ENCODE measurements around the gene DST. TPM values are rescaled to one million over a fixed set of nuclear protein-coding genes. Genes with fewer than 3 reads are reported as not detected.
A peak's percentile ranks its signal among the peaks of the same experiment; 100 is the strongest.
"Not testable (repeated sequence)": the region's sequence is repeated elsewhere in the genome, so short reads cannot be mapped to it uniquely, and the experiment has no call there.

Gene DST
- total and polyA plus RNA-seq, 2 experiments from 2014 or later: 103 to 369 TPM

DNA sequence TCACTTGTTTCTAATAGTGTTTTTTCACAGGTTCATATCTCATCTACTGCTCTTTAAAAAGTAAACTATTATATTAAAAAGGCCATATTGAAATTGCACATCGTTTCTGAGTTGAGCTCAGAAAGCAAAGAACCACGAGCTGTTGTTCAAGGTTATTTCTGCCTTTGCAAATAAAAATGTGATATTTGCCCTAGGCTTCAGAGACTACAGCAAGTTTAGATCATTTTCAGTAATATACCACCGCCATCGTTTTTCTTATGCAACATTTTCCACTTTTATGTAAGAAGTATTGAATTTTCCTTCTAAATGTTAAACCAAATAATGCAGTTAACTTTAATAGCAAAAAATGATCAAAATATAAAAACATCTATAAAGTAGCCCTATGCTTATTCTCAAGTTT lies 71.1 kb downstream of the DST start:
- TF ChIP-seq CTCF (IDR thresholded peaks at IDR 0.05; ENCODE audit: poor library complexity): no peak
- no peak for TF ChIP-seq EZH2 (IDR thresholded peaks at IDR 0.05; ENCODE audit: borderline replicate concordance)
- TF ChIP-seq EZH2phosphoT487 (IDR thresholded peaks at IDR 0.05; ENCODE audit: low read depth, severe bottlenecking, unreplicated experiment): no peak
- no peak for DNase-seq (ENCODE audit: low spot score)
- Histone ChIP-seq H3K9me2 (replicated peaks; ENCODE audit: insufficient read depth) (no peaks in the 10 kb centered on the region), H4K20me1 (ENCODE audit: insufficient read depth, poor library complexity, severe bottlenecking) (no peaks in the 10 kb centered on the region), H3K9me3 (ENCODE audit: low read depth) (no peaks in the 10 kb centered on the region), H3K27ac (no peak overlapping the region), H3K79me2 (no peaks in the 10 kb centered on the region), H2AFZ (no peak overlapping the region), H3K36me3 (replicated peaks; ENCODE audit: insufficient read depth, low read depth) (no peaks in the 10 kb centered on the region), H3K4me2 (no peak overlapping the region), H3K27me3 (no peaks in the 10 kb centered on the region), H3K4me3 (no peak overlapping the region), H3K4me1 (ENCODE audit: insufficient read depth) (no peaks in the 10 kb centered on the region)
- WGBS (ENCODE audit: low lambda C conversion rate, missing lambda C conversion rate): 74% methylated on average over 4 of the region's 4 CpGs

GRCh38 chr6:56570413-56571359 lies 72.0 kb downstream of the DST start:
- no peaks in the 10 kb centered on the region for H3K9me2 ChIP-seq (replicated peaks; ENCODE audit: insufficient read depth)
- WGBS (ENCODE audit: low lambda C conversion rate, missing lambda C conversion rate): 63% methylated on average over 8 of the region's 8 CpGs
- no peak for TF ChIP-seq EZH2phosphoT487 (IDR thresholded peaks at IDR 0.05; ENCODE audit: low read depth, severe bottlenecking, unreplicated experiment)
- peak; percentile 46 for TF ChIP-seq CTCF (IDR thresholded peaks at IDR 0.05; ENCODE audit: poor library complexity)

GRCh38 chr6:56567501-56567900 lies 75.2 kb downstream of the DST start:
- no peaks in the 10 kb centered on the region for H3K9me3 ChIP-seq (ENCODE audit: low read depth)
- no peaks in the 10 kb centered on the region for H3K79me2 ChIP-seq
- H3K27ac ChIP-seq: no peak overlapping the region
- no peak overlapping the region for H3K4me2 ChIP-seq
- H3K4me1 ChIP-seq (ENCODE audit: insufficient read depth): no peaks in the 10 kb centered on the region
- no peak overlapping the region for H2AFZ ChIP-seq
- no peaks in the 10 kb centered on the region for H4K20me1 ChIP-seq (ENCODE audit: insufficient read depth, poor library complexity, severe bottlenecking)
- no peaks in the 10 kb centered on the region for H3K36me3 ChIP-seq (replicated peaks; ENCODE audit: insufficient read depth, low read depth)
- DNase-seq (ENCODE audit: low spot score): no peak
- H3K27me3 ChIP-seq: no peaks in the 10 kb centered on the region
- H3K4me3 ChIP-seq: no peak overlapping the region
- H3K9me2 ChIP-seq (replicated peaks; ENCODE audit: insufficient read depth): no peaks in the 10 kb centered on the region
- TF ChIP-seq EZH2phosphoT487 (IDR thresholded peaks at IDR 0.05; ENCODE audit: low read depth, severe bottlenecking, unreplicated experiment) (no peak), CTCF (IDR thresholded peaks at IDR 0.05; ENCODE audit: poor library complexity) (no peak), EZH2 (IDR thresholded peaks at IDR 0.05; ENCODE audit: borderline replicate concordance) (no peak)

More at GRCh38 chr6:56570413-56571359, 72.0 kb downstream of the DST start:
- H3K36me3 ChIP-seq (replicated peaks; ENCODE audit: insufficient read depth, low read depth): no peaks in the 10 kb centered on the region
- no peaks in the 10 kb centered on the region for H3K4me1 ChIP-seq (ENCODE audit: insufficient read depth)
- H3K4me3 ChIP-seq: no peak overlapping the region
- no peak overlapping the region for H2AFZ ChIP-seq
- H3K27ac ChIP-seq: no peak overlapping the region
- no peaks in the 10 kb centered on the region for H4K20me1 ChIP-seq (ENCODE audit: insufficient read depth, poor library complexity, severe bottlenecking)
- no peaks in the 10 kb centered on the region for H3K79me2 ChIP-seq
- no peaks in the 10 kb centered on the region for H3K9me3 ChIP-seq (ENCODE audit: low read depth)
- peak; percentile 30 for DNase-seq (ENCODE audit: low spot score)
- no peak overlapping the region for H3K4me2 ChIP-seq
- H3K27me3 ChIP-seq: no peaks in the 10 kb centered on the region

GRCh38 chr6:56562730-56563129 lies 80.0 kb downstream of the DST start:
- not testable (repeated sequence) for H3K36me3 ChIP-seq (replicated peaks; ENCODE audit: insufficient read depth, low read depth); H3K4me3 ChIP-seq; H3K27ac ChIP-seq; DNase-seq (ENCODE audit: low spot score); H3K4me1 ChIP-seq (ENCODE audit: insufficient read depth); H3K9me3 ChIP-seq (ENCODE audit: low read depth); H3K79me2 ChIP-seq; H3K9me2 ChIP-seq (replicated peaks; ENCODE audit: insufficient read depth); H4K20me1 ChIP-seq (ENCODE audit: insufficient read depth, poor library complexity, severe bottlenecking); H2AFZ ChIP-seq; H3K27me3 ChIP-seq; H3K4me2 ChIP-seq
- WGBS (ENCODE audit: low lambda C conversion rate, missing lambda C conversion rate): 96% methylated on average over 4 of the region's 4 CpGs

All from hepatocyte (in vitro differentiated cells).